HG03039 (cell line): ENCODE results near the gene SH2D6.
"Not testable (repeated sequence)": the region's sequence is repeated elsewhere in the genome, so short reads cannot be mapped to it uniquely, and the experiment has no call there.

Source experiments
- ATAC-seq: cut with Tn5 transposase; IDR thresholded peaks from one replicate; pipeline ENCODE4 v1.9.1; 2021; ENCODE audit warnings: mild to moderate bottlenecking, moderate library complexity; ENCODE audit not compliant: unreplicated experiment

The SH2D6 gene

DNA sequence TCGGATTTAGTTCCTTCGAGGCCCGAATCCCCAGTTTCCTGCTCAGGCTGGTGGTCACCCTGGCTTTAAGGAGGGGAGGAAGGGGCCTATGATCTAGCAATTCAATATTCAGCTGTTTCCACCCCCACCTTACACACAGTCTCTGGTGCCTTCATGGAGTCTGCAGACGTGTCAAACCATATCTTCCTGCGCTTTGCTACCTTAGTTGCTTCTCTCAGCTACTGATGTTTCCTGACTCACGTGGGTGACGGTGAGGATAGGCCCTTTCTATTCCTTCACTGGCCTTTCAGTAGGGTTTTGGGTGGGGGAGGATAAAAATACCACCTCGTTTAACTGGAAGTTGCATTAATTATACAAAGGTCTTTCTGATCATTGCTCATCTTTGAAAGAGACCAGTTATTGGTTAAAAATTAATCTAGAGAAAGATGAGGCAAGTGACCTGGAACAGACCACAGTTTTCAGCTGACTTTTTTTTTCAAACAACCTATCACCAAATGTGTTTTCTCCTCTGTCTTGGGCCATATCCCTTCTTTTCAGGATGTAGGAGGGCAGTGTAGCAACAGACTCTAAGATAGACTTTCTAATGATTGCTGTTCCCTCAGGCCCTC is 49.7 kb downstream of the SH2D6 start:
- ATAC-seq: no peak

- no peak for ATAC-seq
Measured at GRCh38 chr2:85468704-85469349, 50.3 kb downstream of the SH2D6 start.

DNA sequence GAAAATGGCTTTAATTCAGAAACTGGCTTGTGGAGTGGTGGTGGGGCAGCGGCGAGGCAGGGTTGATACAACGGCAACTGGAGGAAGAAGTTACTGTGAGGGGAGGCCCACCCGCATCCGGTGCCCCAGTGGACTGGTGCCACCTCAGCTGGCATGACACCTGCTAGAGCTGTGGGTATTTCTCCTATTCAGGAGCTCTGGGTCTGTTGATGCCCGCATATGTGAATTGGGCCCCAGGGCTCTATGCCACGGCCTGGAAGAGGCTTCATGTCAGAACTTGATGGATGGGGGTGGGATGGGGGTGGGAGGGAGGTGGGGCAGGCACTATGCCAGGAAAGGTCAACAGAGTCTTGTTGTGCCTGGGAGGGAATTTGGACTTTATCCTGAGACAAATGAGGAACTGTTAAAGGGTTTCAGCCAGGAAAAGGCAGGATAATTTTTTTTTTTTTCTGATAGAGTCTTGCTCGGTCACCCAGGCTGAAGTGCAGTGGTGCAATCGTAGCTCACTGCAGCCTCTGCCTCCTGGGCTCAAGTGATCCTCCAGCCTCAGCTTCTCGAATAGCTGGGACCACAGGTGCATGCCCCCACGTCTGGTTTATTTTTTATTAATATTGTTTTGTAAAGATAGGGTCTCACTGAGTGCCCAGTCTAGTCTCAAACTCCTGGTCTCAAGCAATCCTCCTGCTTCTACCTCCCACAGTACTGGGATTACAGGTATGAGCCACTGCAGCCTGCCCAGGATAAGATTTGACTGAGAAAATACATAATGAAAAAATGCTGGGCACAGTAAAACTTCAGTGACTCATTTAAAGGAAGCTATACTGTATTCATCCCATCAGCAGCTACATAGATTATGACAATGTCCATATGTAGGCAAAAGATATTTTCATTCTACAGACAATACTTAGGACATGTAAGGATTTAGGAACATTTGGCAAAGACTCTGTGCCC is 52.6 kb downstream of the SH2D6 start:
- no peak for ATAC-seq

DNA sequence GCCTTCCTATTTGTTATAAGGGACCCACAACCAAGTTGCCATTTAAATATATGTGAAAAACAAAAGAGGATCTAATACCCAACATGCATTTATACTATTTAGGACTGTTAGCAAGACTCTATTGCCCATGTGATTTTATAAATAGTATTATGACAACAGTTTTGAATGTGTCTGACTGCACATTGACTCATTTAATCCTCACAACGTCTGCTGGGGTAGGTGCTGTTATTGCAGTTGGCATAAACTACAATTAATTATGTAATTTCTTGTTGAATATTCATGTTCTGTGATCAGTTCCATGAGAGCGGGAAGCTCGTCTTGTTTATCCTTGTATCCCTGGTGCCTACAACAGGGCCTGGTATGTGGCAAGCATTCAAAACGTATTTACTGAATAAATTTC is 53.7 kb downstream of the SH2D6 start:
- no peak for ATAC-seq

GRCh38 chr2:85475799-85476490 is 57.4 kb downstream of the SH2D6 start:
- ATAC-seq: no peak

DNA sequence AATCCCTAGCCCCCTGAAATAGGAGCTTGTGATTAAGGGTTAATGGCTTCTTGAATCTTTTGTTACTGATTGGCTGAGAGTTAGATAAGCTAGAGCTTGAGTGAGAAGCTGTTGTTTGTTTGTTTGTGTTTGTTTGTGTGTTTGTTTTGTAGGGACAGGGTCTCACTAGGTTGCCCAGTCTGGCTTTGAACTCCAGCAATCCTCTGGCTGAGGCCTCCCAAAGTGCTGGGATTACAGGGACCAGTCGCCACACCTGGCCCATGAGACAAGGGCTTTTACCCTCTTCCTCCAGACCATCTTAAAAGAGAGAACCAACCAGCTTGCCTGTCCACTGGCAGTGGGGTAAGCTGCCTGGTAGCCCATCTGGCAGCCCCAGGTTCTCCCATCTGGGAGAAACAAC is 58.1 kb downstream of the SH2D6 start:
- ATAC-seq: no peak

GRCh38 chr2:85477884-85478283 is 59.4 kb downstream of the SH2D6 start:
- no peak for ATAC-seq

DNA sequence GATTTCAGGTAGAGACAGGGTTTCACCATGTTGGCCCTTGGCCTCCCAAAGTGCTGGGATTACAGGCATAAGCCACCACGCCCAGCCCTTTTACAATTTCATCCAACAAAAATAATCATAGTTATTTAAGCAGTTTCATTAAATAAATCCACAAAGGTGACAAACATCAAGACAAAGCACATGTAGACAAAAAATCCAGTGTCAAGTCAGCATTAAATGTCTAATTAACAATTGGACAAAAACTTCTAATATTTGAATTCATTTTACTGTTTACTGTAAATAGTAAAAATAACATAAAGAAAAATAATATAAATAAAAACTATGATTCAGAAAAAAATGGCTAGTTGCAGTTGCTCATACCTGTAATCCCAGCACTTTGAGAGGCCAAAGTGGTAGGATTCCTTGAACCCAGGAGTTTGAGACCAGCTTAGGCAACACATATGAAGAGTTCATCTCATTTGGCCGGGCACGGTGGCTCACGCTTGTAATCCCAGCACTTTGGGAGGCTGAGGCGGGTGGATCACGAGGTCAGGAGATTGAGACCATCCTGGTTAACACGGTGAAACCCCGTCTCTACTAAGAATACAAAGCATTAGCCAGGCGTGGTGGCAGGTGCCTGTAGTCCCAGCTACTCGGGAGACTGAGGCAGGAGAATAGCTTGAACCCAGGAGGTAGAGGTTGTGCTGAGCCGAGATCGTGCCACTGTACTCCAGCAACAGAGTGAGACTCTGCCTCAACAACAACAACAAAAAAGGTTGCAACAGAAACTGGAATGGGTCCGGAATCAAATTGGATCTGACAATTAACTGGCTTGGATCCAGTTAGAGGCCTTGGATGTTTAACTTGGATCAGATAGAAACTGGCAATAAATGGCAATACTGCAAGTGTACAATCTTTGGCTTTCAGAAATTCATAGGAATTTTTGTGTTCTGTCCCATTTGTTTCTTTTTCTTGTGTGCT is 63.6 kb downstream of the SH2D6 start:
- no peak for ATAC-seq

GRCh38 chr2:85484615-85485014 is 66.1 kb downstream of the SH2D6 start:
- ATAC-seq: not testable (repeated sequence)

DNA sequence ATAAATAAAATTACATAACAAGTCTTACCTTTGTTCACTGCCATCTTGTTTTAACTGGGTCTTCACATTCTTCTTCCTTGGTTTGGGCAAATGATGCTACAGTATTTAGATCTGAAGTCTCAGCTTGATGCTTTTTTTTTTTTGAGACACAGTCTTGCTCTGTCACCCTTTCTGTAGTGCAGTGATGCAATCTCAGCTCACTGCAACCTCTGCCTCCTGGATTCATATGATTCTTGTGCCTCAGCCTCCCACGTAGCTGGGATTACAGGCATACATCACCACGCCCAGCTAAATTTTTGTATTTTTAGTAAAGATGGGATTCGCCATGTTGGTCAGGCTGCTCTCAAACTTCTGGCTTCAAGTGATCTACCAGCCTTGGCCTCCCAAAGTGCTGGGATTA is 67.3 kb downstream of the SH2D6 start:
- no peak for ATAC-seq
